MM.1S (cell line): ENCODE data around the gene USP31.

Experiments
- EZH2 ChIP-seq: fragments of 300-600 bp; sonication (generic); optimal IDR thresholded peaks from 2 replicates; pipeline ENCODE3; 2017; ENCODE audit warnings: low read depth, mild to moderate bottlenecking, antibody characterized with exemption, low read length, mixed read lengths
- TF ChIP-seq, protein P1 (sequence below): fragments of 300-600 bp; sonication (generic); IDR thresholded peaks from 2 replicates; pipeline ENCODE4 v1.5.1; 2016; ENCODE audit warnings: antibody characterized with exemption, low read length, mixed read lengths

DNA sequence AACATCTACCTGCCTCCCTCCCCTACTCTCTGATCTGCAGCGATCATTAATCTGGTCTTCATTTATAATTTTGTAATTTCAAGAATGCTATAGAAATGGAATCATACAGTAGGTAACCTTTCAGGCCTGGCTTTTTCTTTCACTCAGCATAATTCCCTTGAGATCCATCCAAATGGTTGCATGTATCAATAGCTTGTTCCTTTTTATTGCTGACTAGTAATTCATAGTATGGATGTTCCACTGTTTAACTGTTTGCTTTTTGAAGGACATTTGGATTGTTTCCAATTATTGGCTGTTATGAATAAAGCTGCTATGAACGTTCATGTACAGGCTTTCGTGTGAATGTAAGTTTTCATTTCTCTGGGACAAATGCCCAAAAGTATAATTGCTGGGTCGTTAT is 125.2 kb downstream of the USP31 start:
- TF ChIP-seq, protein P1, sequence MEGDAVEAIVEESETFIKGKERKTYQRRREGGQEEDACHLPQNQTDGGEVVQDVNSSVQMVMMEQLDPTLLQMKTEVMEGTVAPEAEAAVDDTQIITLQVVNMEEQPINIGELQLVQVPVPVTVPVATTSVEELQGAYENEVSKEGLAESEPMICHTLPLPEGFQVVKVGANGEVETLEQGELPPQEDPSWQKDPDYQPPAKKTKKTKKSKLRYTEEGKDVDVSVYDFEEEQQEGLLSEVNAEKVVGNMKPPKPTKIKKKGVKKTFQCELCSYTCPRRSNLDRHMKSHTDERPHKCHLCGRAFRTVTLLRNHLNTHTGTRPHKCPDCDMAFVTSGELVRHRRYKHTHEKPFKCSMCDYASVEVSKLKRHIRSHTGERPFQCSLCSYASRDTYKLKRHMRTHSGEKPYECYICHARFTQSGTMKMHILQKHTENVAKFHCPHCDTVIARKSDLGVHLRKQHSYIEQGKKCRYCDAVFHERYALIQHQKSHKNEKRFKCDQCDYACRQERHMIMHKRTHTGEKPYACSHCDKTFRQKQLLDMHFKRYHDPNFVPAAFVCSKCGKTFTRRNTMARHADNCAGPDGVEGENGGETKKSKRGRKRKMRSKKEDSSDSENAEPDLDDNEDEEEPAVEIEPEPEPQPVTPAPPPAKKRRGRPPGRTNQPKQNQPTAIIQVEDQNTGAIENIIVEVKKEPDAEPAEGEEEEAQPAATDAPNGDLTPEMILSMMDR, result no peak
- TF ChIP-seq EZH2, result no peak
